Endodermal cell (in vitro differentiated cells): Measurements from ENCODE around the gene RAB34. TPM values are rescaled to one million over a fixed set of nuclear protein-coding genes. Genes with fewer than 3 reads are reported as not detected.

Experiments used
- DNase-seq: peaks from one replicate; pipeline ENCODE4 v3.0.0-alpha.2; 2017
- H3K27ac ChIP-seq: 2 replicates; pipeline ENCODE4 v1.5.1; 2013; ENCODE audit warnings: mild to moderate bottlenecking, low read depth, low read length, moderate library complexity
- H3K27me3 ChIP-seq: 2 replicates; pipeline ENCODE4 v1.6.1; 2013; ENCODE audit warnings: mild to moderate bottlenecking, low read length, moderate library complexity; ENCODE audit not compliant: insufficient read depth, control insufficient read depth, poor library complexity, severe bottlenecking
- H3K36me3 ChIP-seq: 2 replicates; pipeline ENCODE4 v1.7.0; 2013; ENCODE audit warnings: mild to moderate bottlenecking, low read length, moderate library complexity; ENCODE audit not compliant: control insufficient read depth, insufficient read depth
- H3K4me1 ChIP-seq: one replicate; pipeline ENCODE4 v1.7.0; 2013; ENCODE audit warnings: low read length; ENCODE audit not compliant: control insufficient read depth, insufficient read depth
- H3K4me3 ChIP-seq: 2 replicates; pipeline ENCODE4 v1.5.1; 2013; ENCODE audit warnings: mild to moderate bottlenecking, low read length, moderate library complexity
- H3K9ac ChIP-seq: 2 replicates; pipeline ENCODE4 v1.6.1; 2013; ENCODE audit warnings: mild to moderate bottlenecking, low read length, moderate library complexity; ENCODE audit not compliant: poor library complexity, severe bottlenecking; ENCODE audit errors: extremely low read depth
- H3K9me3 ChIP-seq: 2 replicates; pipeline ENCODE4 v1.6.1; 2013; ENCODE audit warnings: mild to moderate bottlenecking, low read length, moderate library complexity; ENCODE audit not compliant: control insufficient read depth
- H3K27ac Mint-ChIP-seq: 2 replicates; pipeline ENCODE4 v1.8.0; 2020; ENCODE audit warnings: mixed read lengths
- H3K27me3 Mint-ChIP-seq: 2 replicates; pipeline ENCODE4 v1.8.0; 2021; ENCODE audit warnings: mild to moderate bottlenecking, mixed read lengths; ENCODE audit not compliant: insufficient read depth
- H3K36me3 Mint-ChIP-seq: 2 replicates; pipeline ENCODE4 v1.8.0; 2020; ENCODE audit warnings: low read depth, mixed read lengths
- H3K4me1 Mint-ChIP-seq: 2 replicates; pipeline ENCODE4 v1.8.0; 2020; ENCODE audit warnings: mixed read lengths
- H3K4me3 Mint-ChIP-seq: 2 replicates; pipeline ENCODE4 v1.8.0; 2020; ENCODE audit warnings: mild to moderate bottlenecking, moderate library complexity, mixed read lengths
- H3K9me3 Mint-ChIP-seq: 2 replicates; pipeline ENCODE4 v1.8.0; 2020; ENCODE audit warnings: mild to moderate bottlenecking, mixed read lengths
- CTCF ChIP-seq: fragments of 200-600 bp; sonication (generic); conservative IDR thresholded peaks from 2 replicates; pipeline ENCODE4 v1.5.0; 2021; ENCODE audit warnings: antibody characterized with exemption, mild to moderate bottlenecking
- WGBS, 2 experiments: methylation state at CpG; one replicate each; pipeline versions ENCODE4 v1.1.5 to v1.1.7; 2013; ENCODE audit warnings: missing lambda C conversion rate in 2 of 2, mixed read lengths in 1 of 2; ENCODE audit not compliant: insufficient coverage in 1 of 2, insufficient read length in 1 of 2; 5-methylcytosine and 5-hydroxymethylcytosine counted together
- total RNA-seq, 2 donors: library from RNA; stranded (reverse); fragmentation: NEBNext Ultra II Directional in 1 of 2; extraction: Animal tissue kit (Norgen Biotek cat#: 25700) in 1 of 2; gene quantifications; 2 replicates in 1 of 2; 3 replicates in 1 of 2; pipeline ENCODE4 v1.2.1, GENCODE V29; 2021

Gene RAB34
- total RNA-seq, 2 donors from 2014 or later = 111 to 112 TPM

GRCh38 chr17:28700278-28700677 lies 17.4 kb downstream of the RAB34 start:
- Mint-ChIP-seq H3K36me3 (peaks cover 71% of the 10 kb centered on the region), H3K9me3 (no peaks in the 10 kb centered on the region), H3K27ac (no peak overlapping the region), H3K4me3 (no peak overlapping the region), H3K4me1 (peaks cover 12% of the 10 kb centered on the region), H3K27me3 (no peaks in the 10 kb centered on the region)
- no peaks in the 10 kb centered on the region for H3K27me3 ChIP-seq
- H3K9me3 ChIP-seq = no peaks in the 10 kb centered on the region
- no peak overlapping the region for H3K27ac ChIP-seq
- DNase-seq = no peak
- no peak overlapping the region for H3K9ac ChIP-seq
- peaks cover 15% of the 10 kb centered on the region for H3K4me1 ChIP-seq
- 94 to 100% methylated on average over 8 of the region's 8 CpGs for WGBS, 2 experiments
- H3K4me3 ChIP-seq = no peak overlapping the region
- TF ChIP-seq CTCF = no peak
- peaks cover 80% of the 10 kb centered on the region for H3K36me3 ChIP-seq

GRCh38 chr17:28698253-28698941 lies 19.3 kb downstream of the RAB34 start:
- no peaks in the 10 kb centered on the region for H3K27me3 Mint-ChIP-seq
- Histone ChIP-seq H3K36me3 (peaks cover 95% of the 10 kb centered on the region), H3K4me3 (peak overlapping the region; percentile 46), H3K27me3 (no peaks in the 10 kb centered on the region), H3K27ac (no peak overlapping the region), H3K9ac (peak overlapping the region; percentile 31), H3K4me1 (peaks cover 12% of the 10 kb centered on the region), H3K9me3 (no peaks in the 10 kb centered on the region)
- no peaks in the 10 kb centered on the region for H3K9me3 Mint-ChIP-seq
- peak overlapping the region; percentile 12 for H3K4me3 Mint-ChIP-seq
- H3K36me3 Mint-ChIP-seq = peaks cover 87% of the 10 kb centered on the region
- DNase-seq = no peak
- H3K27ac Mint-ChIP-seq = peak overlapping the region; percentile 93
- no peak for TF ChIP-seq CTCF
- WGBS, 2 experiments = 87 to 94% methylated on average over 6 of the region's 6 CpGs
- H3K4me1 Mint-ChIP-seq = peaks cover 2% of the 10 kb centered on the region

GRCh38 chr17:28693869-28694268 lies 23.8 kb downstream of the RAB34 start:
- Mint-ChIP-seq H3K9me3 (no peaks in the 10 kb centered on the region), H3K4me3 (no peak overlapping the region), H3K36me3 (peaks cover 86% of the 10 kb centered on the region), H3K27ac (no peak overlapping the region), H3K27me3 (no peaks in the 10 kb centered on the region), H3K4me1 (peaks cover 2% of the 10 kb centered on the region)
- TF ChIP-seq CTCF = no peak
- no peak for DNase-seq
- H3K9ac ChIP-seq = no peak overlapping the region
- WGBS, 2 experiments = 96% methylated on average over 1 of the region's 1 CpG; no CpG with 5 or more reads in 1 of the 2 experiments
- peaks cover 12% of the 10 kb centered on the region for H3K4me1 ChIP-seq
- H3K27ac ChIP-seq = no peak overlapping the region
- H3K9me3 ChIP-seq = no peaks in the 10 kb centered on the region
- H3K4me3 ChIP-seq = no peak overlapping the region
- no peaks in the 10 kb centered on the region for H3K27me3 ChIP-seq
- H3K36me3 ChIP-seq = peaks cover 88% of the 10 kb centered on the region
